ENCODE data around the gene IL1RAP. TPM values are rescaled to one million over a fixed set of nuclear protein-coding genes. Genes with fewer than 3 reads are reported as not detected.

Gene IL1RAP
- total and polyA plus RNA-seq, 12 donors, result 2.1 to 11.9 (median 7.6) TPM

GRCh38 chr3:190552021-190552420 lies 38.1 kb downstream of the IL1RAP start:
- ATAC-seq, result no peak
- Histone ChIP-seq H3K27me3 (no peaks in the 10 kb centered on the region), H3K9me3 (peaks cover 0 to 26% (median 2%) of the 10 kb centered on the region in 11 donors), H3K36me3 (peaks cover 0 to 9% (median 0%) of the 10 kb centered on the region in 9 donors), H3K27ac (no peak overlapping the region), H3K4me3 (no peak overlapping the region), H3K4me1 (peaks cover 0 to 6% (median 0%) of the 10 kb centered on the region in 9 donors)
- DNase-seq, result no peak
- no peak for TF ChIP-seq CTCF (IDR thresholded peaks at IDR 0.05)
- intact Hi-C loops (cut with DNase I), result no loop called here

GRCh38 chr3:190552969-190553759 lies 39.3 kb downstream of the IL1RAP start:
- DNase-seq, result no peak
- 88 to 89% methylated on average over 16 of the region's 16 CpGs for WGBS, 2 donors

GRCh38 chr3:190554197-190554596 lies 40.3 kb downstream of the IL1RAP start:
- H3K4me3 ChIP-seq, result no peak overlapping the region
- no peak overlapping the region for H3K27ac ChIP-seq
- ATAC-seq (peak in 2 of 8 donors; percentile 69 to 73), DNase-seq (no peak)
- no peaks in the 10 kb centered on the region for H3K27me3 ChIP-seq
- intact Hi-C loops (cut with DNase I), result no loop called here
- peaks cover 0 to 11% (median 0%) of the 10 kb centered on the region in 9 donors for H3K36me3 ChIP-seq
- WGBS, 2 donors, result 73 to 92% methylated on average over 6 of the region's 6 CpGs
- peaks cover 0 to 12% (median 0%) of the 10 kb centered on the region in 9 donors for H3K4me1 ChIP-seq
- TF ChIP-seq CTCF (IDR thresholded peaks at IDR 0.05), result no peak
- peaks cover 0 to 32% (median 2%) of the 10 kb centered on the region in 11 donors for H3K9me3 ChIP-seq

More at GRCh38 chr3:190552969-190553759, 39.3 kb downstream of the IL1RAP start:
- Histone ChIP-seq H3K9me3 (peaks cover 0 to 26% (median 2%) of the 10 kb centered on the region in 11 donors), H3K4me1 (peaks cover 0 to 6% (median 0%) of the 10 kb centered on the region in 9 donors), H3K27ac (no peak overlapping the region), H3K27me3 (no peaks in the 10 kb centered on the region), H3K4me3 (no peak overlapping the region), H3K36me3 (peaks cover 0 to 11% (median 0%) of the 10 kb centered on the region in 9 donors)
- intact Hi-C loops (cut with DNase I), result no loop called here
- TF ChIP-seq CTCF (IDR thresholded peaks at IDR 0.05), result no peak
- no peak for ATAC-seq

GRCh38 chr3:190556351-190556750 lies 42.5 kb downstream of the IL1RAP start:
- Histone ChIP-seq H3K4me3 (no peak overlapping the region), H3K9me3 (peaks cover 0 to 33% (median 0%) of the 10 kb centered on the region in 11 donors), H3K27ac (no peak overlapping the region), H3K4me1 (peaks cover 0 to 13% (median 0%) of the 10 kb centered on the region in 9 donors), H3K36me3 (peaks cover 0 to 11% (median 0%) of the 10 kb centered on the region in 9 donors), H3K27me3 (no peaks in the 10 kb centered on the region)
- DNase-seq, result no peak
- TF ChIP-seq CTCF (IDR thresholded peaks at IDR 0.05), result no peak
- WGBS, 2 donors, result 78 to 84% methylated on average over 2 of the region's 2 CpGs
- intact Hi-C loops (cut with DNase I), result no loop called here
- ATAC-seq, result no peak

All from heart right ventricle (tissue), 16 donors.